GM12801 (cell line): ENCODE results near the gene SLC25A22.

Experiments used
- CTCF ChIP-seq: IDR thresholded peaks from one replicate; pipeline ENCODE4 v1.5.1; 2011; ENCODE audit warnings: control low read depth; ENCODE audit not compliant: insufficient read length; ENCODE audit errors: extremely low read depth

Gene SLC25A22

GRCh38 chr11:828506-829175 lies 30.6 kb upstream of the SLC25A22 start:
- TF ChIP-seq CTCF: no peak

GRCh38 chr11:827897-828192 lies 29.8 kb upstream of the SLC25A22 start, which contains the start of gene CRACR2B:
Gene CRACR2B (plus strand): TSS chr11:827919. CDS start chr11:828608, 689 bp downstream.
- TF ChIP-seq CTCF: no peak

- TF ChIP-seq CTCF: no peak
Observed at GRCh38 chr11:827146-827896, 29.2 kb upstream of the SLC25A22 start.

- no peak for TF ChIP-seq CTCF
Observed at GRCh38 chr11:826836-827145, 28.7 kb upstream of the SLC25A22 start.

- TF ChIP-seq CTCF: no peak
Observed at GRCh38 chr11:826227-826621, 28.1 kb upstream of the SLC25A22 start.

GRCh38 chr11:825366-826226 lies 27.5 kb upstream of the SLC25A22 start:
- TF ChIP-seq CTCF: no peak

- no peak for TF ChIP-seq CTCF
Observed at GRCh38 chr11:824942-825341, 26.9 kb upstream of the SLC25A22 start.
